Measurements from ENCODE around the gene GLI3.

GLI3 gene

DNA sequence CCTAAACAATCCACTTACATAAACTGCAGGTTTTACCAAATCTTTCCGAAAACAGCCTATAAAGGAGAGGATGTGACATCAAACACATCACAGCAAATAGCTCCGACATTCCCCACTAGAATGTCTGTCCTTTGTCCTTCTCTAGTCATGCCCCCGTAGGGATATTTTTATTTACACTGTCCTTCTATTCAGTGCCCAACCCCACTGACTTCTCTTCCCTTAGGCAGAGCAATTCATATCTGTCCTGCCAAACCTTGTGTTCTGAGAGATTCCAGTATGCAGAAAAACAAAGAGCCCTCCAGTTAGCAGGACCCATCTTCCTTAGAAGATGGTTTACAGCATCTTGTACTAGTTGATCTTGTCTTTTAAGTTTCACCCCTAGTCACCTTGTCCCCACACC, 5.4 kb upstream of the GLI3 start:
- no peaks in the 10 kb centered on the region for H3K36me3 Mint-ChIP-seq
- peaks cover 3% of the 10 kb centered on the region for H3K9me3 Mint-ChIP-seq
- H3K4me3 Mint-ChIP-seq: no peak overlapping the region
- H3K27me3 Mint-ChIP-seq: peaks cover 31% of the 10 kb centered on the region
- H3K4me1 Mint-ChIP-seq: peaks cover 6% of the 10 kb centered on the region
- no peak overlapping the region for H3K27ac Mint-ChIP-seq

DNA sequence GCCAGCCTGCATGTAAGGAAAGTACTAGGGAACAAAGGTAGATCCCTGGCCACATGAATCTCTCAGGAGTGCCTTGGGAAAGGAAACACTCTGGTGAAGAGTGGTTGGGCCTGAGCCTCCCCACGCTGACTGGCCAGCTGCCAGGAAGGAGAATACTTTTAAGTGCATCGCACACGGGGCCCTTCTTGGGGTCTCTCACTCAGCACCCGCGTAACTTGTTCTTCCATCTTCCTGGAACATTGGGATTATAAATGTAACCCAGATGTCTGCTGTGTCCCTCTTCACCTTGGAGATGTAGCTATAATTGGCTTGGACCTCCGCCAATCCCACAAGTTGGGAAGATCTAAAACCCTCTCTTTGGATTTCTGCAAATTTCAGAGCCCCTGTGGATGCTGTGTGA, 4.4 kb upstream of the GLI3 start:
- Mint-ChIP-seq H3K27me3 (peaks cover 32% of the 10 kb centered on the region), H3K9me3 (peaks cover 3% of the 10 kb centered on the region), H3K27ac (no peak overlapping the region), H3K4me1 (peaks cover 6% of the 10 kb centered on the region), H3K36me3 (no peaks in the 10 kb centered on the region), H3K4me3 (no peak overlapping the region)

- H3K27ac Mint-ChIP-seq: no peak overlapping the region
- H3K27me3 Mint-ChIP-seq: peaks cover 38% of the 10 kb centered on the region
- H3K36me3 Mint-ChIP-seq: no peaks in the 10 kb centered on the region
- no peak overlapping the region for H3K4me3 Mint-ChIP-seq
- H3K4me1 Mint-ChIP-seq: peaks cover 11% of the 10 kb centered on the region
- H3K9me3 Mint-ChIP-seq: peaks cover 3% of the 10 kb centered on the region
Measured at GRCh38 chr7:42240416-42240815, 3.4 kb upstream of the GLI3 start.

- Mint-ChIP-seq H3K27ac (no peak overlapping the region), H3K4me3 (peak overlapping the region; percentile 80), H3K4me1 (peaks cover 13% of the 10 kb centered on the region), H3K36me3 (no peaks in the 10 kb centered on the region), H3K9me3 (peaks cover 3% of the 10 kb centered on the region), H3K27me3 (peaks cover 42% of the 10 kb centered on the region)
Measured at GRCh38 chr7:42238709-42239366, 1.8 kb upstream of the GLI3 start.

GRCh38 chr7:42237811-42238541, 967 bp upstream of the GLI3 start:
- H3K27me3 Mint-ChIP-seq: peaks cover 44% of the 10 kb centered on the region
- peak overlapping the region; percentile 80 for H3K4me3 Mint-ChIP-seq
- no peak overlapping the region for H3K27ac Mint-ChIP-seq
- H3K4me1 Mint-ChIP-seq: peaks cover 13% of the 10 kb centered on the region
- H3K36me3 Mint-ChIP-seq: no peaks in the 10 kb centered on the region
- peaks cover 3% of the 10 kb centered on the region for H3K9me3 Mint-ChIP-seq

- Mint-ChIP-seq H3K36me3 (no peaks in the 10 kb centered on the region), H3K27ac (no peak overlapping the region), H3K9me3 (no peaks in the 10 kb centered on the region), H3K4me3 (peak overlapping the region; percentile 74), H3K4me1 (peaks cover 13% of the 10 kb centered on the region), H3K27me3 (peaks cover 46% of the 10 kb centered on the region)
Measured at GRCh38 chr7:42236266-42236975, 588 bp downstream of the GLI3 start.

DNA sequence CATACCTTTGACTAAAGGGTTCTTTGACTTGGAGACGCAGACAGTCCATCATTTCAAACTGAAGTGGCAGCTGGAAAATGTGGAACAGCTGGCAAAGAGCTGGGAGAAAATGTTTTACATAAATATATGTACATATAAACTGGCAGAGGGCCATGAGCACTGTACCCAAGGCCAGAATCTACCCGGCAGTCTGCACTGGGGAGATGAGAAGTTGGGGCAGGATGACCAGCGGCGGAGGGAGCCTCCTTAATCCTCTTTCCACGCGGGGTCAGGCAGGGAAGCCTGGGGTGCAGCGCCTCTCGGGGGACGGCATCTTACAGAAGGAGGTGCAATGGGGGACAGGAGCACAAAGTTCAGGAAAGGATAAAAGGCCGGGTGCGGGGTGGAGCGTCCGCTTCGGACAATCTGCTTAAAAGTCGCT, 1.3 kb downstream of the GLI3 start:
- Mint-ChIP-seq H3K4me1 (peaks cover 13% of the 10 kb centered on the region), H3K36me3 (no peaks in the 10 kb centered on the region), H3K27me3 (peaks cover 47% of the 10 kb centered on the region), H3K9me3 (no peaks in the 10 kb centered on the region), H3K27ac (no peak overlapping the region), H3K4me3 (peak overlapping the region; percentile 74)

DNA sequence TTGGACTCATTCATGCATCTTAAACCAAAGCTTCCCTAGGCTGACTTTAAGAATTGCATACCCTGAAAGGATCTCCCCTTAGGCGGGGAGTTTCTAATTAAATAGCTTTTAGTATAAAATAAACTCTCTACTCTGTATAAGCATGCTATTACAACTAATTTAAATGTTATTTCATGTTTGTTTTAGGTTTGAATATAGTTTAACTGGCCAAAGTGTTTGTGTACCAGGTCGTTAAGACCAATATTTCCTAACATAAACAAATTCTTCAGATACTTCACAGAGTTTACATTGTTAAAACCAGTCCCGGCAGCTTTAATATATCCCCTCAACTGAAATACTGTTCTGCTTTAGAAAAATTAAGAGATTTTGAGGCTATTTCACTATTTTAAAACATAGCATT, 2.3 kb downstream of the GLI3 start:
- H3K27me3 Mint-ChIP-seq: peaks cover 47% of the 10 kb centered on the region
- H3K27ac Mint-ChIP-seq: no peak overlapping the region
- H3K4me3 Mint-ChIP-seq: no peak overlapping the region
- H3K4me1 Mint-ChIP-seq: peaks cover 13% of the 10 kb centered on the region
- no peaks in the 10 kb centered on the region for H3K36me3 Mint-ChIP-seq
- H3K9me3 Mint-ChIP-seq: no peaks in the 10 kb centered on the region

DNA sequence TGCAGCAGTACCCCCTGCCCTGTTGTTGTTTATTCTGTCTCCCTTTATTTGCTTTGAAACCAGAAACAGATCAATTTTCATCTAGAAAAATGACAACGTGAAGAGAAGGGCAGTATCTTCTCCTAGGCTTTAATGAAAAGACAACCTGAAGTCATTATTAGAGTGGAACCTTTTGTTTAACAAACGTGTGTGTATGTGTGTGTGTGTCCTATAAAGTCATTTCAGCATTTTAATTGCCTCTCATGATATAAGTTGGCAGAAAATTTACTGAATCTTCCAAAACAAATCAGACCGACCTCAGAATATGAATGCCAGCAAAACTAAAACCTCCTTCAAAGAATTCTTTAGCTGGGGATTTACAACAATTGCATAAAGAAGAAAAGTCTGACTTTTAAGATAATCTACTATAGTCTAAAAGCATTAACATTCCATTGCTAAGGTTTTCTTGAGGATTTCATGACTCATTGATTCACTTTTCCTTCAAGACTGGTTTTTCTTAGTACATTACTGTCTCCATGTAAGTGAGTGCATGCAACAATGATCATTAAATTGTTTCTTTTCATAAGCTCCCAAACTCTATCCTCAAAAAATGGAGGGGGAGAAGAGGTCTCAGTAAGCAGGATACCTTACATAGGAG, 3.2 kb downstream of the GLI3 start:
- Mint-ChIP-seq H3K27me3 (peaks cover 44% of the 10 kb centered on the region), H3K27ac (no peak overlapping the region), H3K36me3 (no peaks in the 10 kb centered on the region), H3K9me3 (no peaks in the 10 kb centered on the region), H3K4me3 (no peak overlapping the region), H3K4me1 (peaks cover 13% of the 10 kb centered on the region)

GRCh38 chr7:42233171-42233570, 3.8 kb downstream of the GLI3 start:
- no peak overlapping the region for H3K27ac Mint-ChIP-seq
- peaks cover 43% of the 10 kb centered on the region for H3K27me3 Mint-ChIP-seq
- H3K4me3 Mint-ChIP-seq: no peak overlapping the region
- H3K36me3 Mint-ChIP-seq: no peaks in the 10 kb centered on the region
- H3K9me3 Mint-ChIP-seq: no peaks in the 10 kb centered on the region
- peaks cover 9% of the 10 kb centered on the region for H3K4me1 Mint-ChIP-seq

DNA sequence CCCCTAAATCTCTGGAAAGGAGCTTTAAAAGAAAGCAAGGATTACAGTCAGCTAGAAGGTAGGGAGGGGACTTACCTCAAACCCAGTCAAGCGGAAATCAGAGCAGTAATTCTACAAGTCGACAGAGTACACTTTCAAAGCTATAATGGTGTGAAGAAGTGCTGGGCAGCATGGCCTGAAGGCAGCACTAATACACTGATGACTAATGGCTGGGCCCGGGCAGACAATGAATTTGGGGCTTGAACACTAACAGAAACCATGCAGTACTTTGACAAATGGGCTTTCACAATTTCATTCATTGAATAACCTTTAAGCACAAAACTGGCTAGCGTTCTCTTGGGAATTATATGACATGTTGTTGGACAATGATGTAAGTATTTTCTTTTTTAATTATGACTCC, 4.7 kb downstream of the GLI3 start:
- Mint-ChIP-seq H3K4me3 (no peak overlapping the region), H3K36me3 (no peaks in the 10 kb centered on the region), H3K9me3 (no peaks in the 10 kb centered on the region), H3K27me3 (peaks cover 46% of the 10 kb centered on the region), H3K4me1 (peaks cover 11% of the 10 kb centered on the region), H3K27ac (no peak overlapping the region)

GRCh38 chr7:42231043-42231787, 5.8 kb downstream of the GLI3 start:
- Mint-ChIP-seq H3K4me1 (peaks cover 11% of the 10 kb centered on the region), H3K4me3 (no peak overlapping the region), H3K9me3 (no peaks in the 10 kb centered on the region), H3K27me3 (peaks cover 50% of the 10 kb centered on the region), H3K36me3 (no peaks in the 10 kb centered on the region), H3K27ac (no peak overlapping the region)

GRCh38 chr7:42227936-42228591, 8.9 kb downstream of the GLI3 start:
- Mint-ChIP-seq H3K36me3 (no peaks in the 10 kb centered on the region), H3K27ac (no peak overlapping the region), H3K4me1 (peaks cover 4% of the 10 kb centered on the region), H3K9me3 (no peaks in the 10 kb centered on the region), H3K27me3 (peaks cover 42% of the 10 kb centered on the region), H3K4me3 (no peak overlapping the region)

DNA sequence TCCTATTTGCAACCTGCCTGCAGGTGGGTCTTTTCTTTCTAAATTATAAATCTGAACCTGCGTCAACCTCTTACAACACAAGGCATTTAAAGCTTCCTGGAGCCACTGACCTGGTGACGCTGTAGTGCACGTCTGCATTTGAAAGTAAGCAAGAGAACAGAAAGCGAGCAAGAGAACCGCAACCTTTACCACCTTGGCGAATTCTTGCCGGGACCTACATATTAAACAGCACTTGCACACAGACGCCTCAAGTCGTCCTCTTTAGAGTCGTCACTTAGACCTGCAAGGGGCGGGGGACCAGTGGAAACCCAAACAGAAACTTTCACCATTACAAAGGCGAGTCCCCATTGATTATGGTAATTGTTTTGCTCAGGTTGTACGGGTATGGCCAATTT, 9.5 kb downstream of the GLI3 start:
- H3K4me3 Mint-ChIP-seq: no peak overlapping the region
- no peaks in the 10 kb centered on the region for H3K36me3 Mint-ChIP-seq
- peaks cover 4% of the 10 kb centered on the region for H3K4me1 Mint-ChIP-seq
- H3K27me3 Mint-ChIP-seq: peaks cover 39% of the 10 kb centered on the region
- H3K27ac Mint-ChIP-seq: peak overlapping the region; percentile 18
- no peaks in the 10 kb centered on the region for H3K9me3 Mint-ChIP-seq

DNA sequence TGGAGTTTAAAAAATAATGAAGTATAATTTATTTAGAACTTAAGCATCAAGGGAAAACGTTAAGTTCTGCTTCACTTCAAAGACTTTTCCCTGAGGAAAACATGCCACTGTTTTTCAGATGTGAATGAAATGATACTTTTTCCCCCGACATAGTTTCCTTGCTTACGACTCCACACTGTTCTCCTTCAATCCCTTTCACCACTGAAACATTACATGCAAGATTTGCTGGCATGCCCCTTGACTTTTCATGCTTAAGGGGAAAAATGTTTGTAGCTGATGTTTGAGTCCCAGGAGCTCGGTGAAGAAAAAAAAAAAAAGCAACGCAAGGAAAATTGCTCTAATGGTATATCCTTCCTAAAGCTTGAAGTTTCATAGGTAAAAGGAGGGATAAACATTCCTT, 10.0 kb downstream of the GLI3 start:
- H3K4me3 Mint-ChIP-seq: no peak overlapping the region
- no peaks in the 10 kb centered on the region for H3K36me3 Mint-ChIP-seq
- no peak overlapping the region for H3K27ac Mint-ChIP-seq
- peaks cover 4% of the 10 kb centered on the region for H3K4me1 Mint-ChIP-seq
- no peaks in the 10 kb centered on the region for H3K9me3 Mint-ChIP-seq
- peaks cover 38% of the 10 kb centered on the region for H3K27me3 Mint-ChIP-seq

Measured in activated naive CD4-positive, alpha-beta T cell treated with anti-CD3 and anti-CD28 coated beads, Interleukin-2, amount 50 U/mL, for 24 hours (primary cell).